ENCODE results near the gene PNMA6A. TPM values are rescaled to one million over a fixed set of nuclear protein-coding genes. Genes with fewer than 3 reads are reported as not detected.

The PNMA6A gene
- total and polyA plus RNA-seq, 2 of the 13 experiments (the other 11 are each of a cell fraction or from before 2014, with no cell fraction given): 0.11 to 0.66 TPM

GRCh38 chrX:153102418-153102817 is 30.2 kb downstream of the PNMA6A start (continued):
- TF ChIP-seq ZNF280D (CRISPR knock-in tag; IDR thresholded peaks at IDR 0.05): no peak
- no peak for TF ChIP-seq PBX2 (CRISPR knock-in tag; IDR thresholded peaks at IDR 0.05)
- no peak for TF ChIP-seq HNRNPLL (IDR thresholded peaks at IDR 0.05; ENCODE audit: low read depth, low read length, poor library complexity, severe bottlenecking)
- TF ChIP-seq NFIC (IDR thresholded peaks at IDR 0.05; ENCODE audit: low read length): peak; percentile 60; the same call in 1 of the 2 replicates
- TF ChIP-seq MNT (IDR thresholded peaks at IDR 0.05): peak; percentile 20; the same call in 1 of the 2 replicates
- TF ChIP-seq MAFK (conservative IDR thresholded peaks at IDR 0.05 in 1 of 2, IDR thresholded peaks at IDR 0.05 in 1 of 2; ENCODE audit: low read length in 2 of 2): no peak
- no peak for TF ChIP-seq ZNF225 (CRISPR knock-in tag; IDR thresholded peaks at IDR 0.05)
- TF ChIP-seq GRHL1 (CRISPR knock-in tag; conservative IDR thresholded peaks at IDR 0.05): no peak
- no peak for TF ChIP-seq ZNF713 (CRISPR knock-in tag; IDR thresholded peaks at IDR 0.05)
- TF ChIP-seq DRAP1 (CRISPR knock-in tag; IDR thresholded peaks at IDR 0.05): no peak
- no peak for TF ChIP-seq BCLAF1 (IDR thresholded peaks at IDR 0.05)
- TF ChIP-seq MXD3 (CRISPR knock-in tag; IDR thresholded peaks at IDR 0.05): no peak
- TF ChIP-seq ZNF691 (CRISPR knock-in tag; IDR thresholded peaks at IDR 0.05; ENCODE audit: borderline replicate concordance, low read depth): no peak
- TF ChIP-seq HIC2 (CRISPR knock-in tag; IDR thresholded peaks at IDR 0.05; ENCODE audit: low read depth): no peak
